NCI-H524 (cell line): ENCODE results near the gene MICAL3.
"Not testable (repeated sequence)": the region's sequence is repeated elsewhere in the genome, so short reads cannot be mapped to it uniquely, and the experiment has no call there.

Experiments used
- DNase-seq, 2 experiments: peaks; one replicate each; lab custom pipeline; 2025; lab: John Stamatoyannopoulos, UW

The MICAL3 gene

DNA sequence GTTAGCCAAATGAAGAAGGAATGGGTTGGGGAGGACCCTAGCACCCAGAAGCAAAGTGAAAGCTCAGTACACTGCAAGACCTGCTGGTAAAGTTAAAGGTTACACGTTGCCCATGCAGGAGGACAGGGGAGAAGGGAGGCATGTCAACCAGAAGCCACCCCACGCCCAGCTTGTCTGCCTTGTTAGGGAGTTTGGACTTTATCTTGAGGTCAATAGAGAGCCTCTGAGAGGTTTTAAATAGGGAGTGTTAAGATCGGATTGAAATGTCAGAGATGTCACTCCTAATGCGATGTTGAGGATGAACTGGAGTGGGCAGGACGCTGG is 34.7 kb upstream of the MICAL3 start:
- no peak for DNase-seq

- no peak for DNase-seq
Measured at GRCh38 chr22:18058371-18059093, 34.2 kb upstream of the MICAL3 start.

DNA sequence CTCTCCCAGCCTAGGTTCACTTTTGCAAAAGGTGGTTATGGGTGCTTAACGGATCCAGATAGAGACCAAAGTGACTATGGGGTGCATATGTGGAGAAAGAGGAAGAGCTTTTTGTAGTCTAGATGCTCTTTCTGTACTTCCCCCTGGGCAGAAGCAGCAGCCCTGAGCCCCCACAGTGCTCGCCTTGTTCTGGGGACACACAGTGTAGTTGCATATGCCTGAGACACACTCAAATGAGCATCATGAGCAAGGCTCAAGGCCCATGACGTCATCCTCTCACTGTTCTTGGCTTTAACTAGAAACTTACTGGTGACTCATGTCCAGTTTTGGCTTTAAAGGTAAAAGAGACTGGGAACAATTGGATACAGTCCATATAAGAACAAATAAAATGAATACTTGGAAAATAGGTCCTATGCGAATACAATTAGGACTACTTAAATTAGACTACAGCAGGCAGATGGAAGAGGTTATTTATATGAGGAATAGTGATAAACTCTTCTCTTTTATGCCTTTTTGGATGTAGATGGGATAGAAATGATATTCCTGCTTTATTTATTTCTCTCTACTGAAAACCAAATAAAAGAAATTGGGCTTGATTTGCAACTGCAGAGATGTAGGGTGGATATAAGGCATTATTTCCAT is 33.3 kb upstream of the MICAL3 start:
- no peak for DNase-seq

DNA sequence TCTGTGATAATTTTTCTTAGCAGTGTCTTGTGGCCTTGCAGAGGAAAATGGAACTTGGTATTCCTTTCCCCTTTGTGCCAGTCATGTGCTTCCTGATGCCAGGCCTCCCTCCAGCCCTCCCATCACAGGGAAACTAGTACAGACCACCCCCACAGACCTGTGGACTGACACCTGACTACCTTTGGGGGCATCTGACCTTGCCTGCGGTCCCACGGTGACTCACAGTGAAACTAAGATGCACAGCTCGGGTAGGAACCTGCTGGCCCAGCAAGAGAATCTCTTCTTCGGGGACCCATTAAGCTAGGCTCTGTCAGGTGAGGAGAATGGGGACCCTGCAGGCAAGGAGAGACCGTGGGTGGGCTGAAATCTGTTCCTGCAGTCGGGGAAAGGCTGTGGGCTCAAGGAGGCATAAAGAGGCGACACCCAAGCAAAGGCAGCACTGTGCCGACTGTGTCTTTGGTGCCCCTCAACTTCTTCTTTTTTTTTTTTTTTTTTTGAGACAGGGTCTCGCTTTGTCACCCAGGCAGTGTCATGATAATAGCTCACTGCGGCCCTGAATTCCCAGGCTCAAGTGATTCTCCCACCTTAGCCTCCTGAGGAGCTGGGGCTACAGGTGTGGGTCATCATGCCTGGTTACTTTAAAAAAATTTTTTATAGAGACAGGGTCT is 32.6 kb upstream of the MICAL3 start:
- DNase-seq: no peak

GRCh38 chr22:18056161-18056666 is 31.9 kb upstream of the MICAL3 start:
- no peak for DNase-seq

DNA sequence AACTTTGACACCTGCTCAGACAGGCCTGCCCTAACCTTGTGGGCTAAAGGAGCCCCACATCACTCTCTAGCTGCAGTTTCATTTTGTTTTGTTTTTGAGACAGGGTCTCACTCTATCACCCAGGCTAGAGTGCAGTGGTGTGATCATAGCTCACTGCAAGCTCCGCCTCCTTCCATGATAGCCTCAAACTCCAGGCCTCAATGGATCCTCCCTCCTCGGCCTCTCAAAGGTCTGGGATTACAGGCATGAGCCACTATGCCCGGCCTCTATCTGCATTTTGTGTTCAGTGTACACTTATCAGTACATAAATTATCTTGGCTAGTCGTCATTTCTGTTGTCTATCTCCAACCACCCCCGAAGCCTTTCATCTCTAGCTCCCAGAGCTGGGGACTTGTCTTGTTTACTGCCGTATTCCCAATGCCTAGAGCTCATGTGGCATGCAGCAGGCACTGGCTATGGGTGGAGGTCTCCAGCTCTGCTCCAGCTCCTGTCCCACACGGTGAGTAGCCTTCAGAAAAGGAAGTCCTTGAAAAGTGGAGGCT is 31.3 kb upstream of the MICAL3 start:
- no peak for DNase-seq

DNA sequence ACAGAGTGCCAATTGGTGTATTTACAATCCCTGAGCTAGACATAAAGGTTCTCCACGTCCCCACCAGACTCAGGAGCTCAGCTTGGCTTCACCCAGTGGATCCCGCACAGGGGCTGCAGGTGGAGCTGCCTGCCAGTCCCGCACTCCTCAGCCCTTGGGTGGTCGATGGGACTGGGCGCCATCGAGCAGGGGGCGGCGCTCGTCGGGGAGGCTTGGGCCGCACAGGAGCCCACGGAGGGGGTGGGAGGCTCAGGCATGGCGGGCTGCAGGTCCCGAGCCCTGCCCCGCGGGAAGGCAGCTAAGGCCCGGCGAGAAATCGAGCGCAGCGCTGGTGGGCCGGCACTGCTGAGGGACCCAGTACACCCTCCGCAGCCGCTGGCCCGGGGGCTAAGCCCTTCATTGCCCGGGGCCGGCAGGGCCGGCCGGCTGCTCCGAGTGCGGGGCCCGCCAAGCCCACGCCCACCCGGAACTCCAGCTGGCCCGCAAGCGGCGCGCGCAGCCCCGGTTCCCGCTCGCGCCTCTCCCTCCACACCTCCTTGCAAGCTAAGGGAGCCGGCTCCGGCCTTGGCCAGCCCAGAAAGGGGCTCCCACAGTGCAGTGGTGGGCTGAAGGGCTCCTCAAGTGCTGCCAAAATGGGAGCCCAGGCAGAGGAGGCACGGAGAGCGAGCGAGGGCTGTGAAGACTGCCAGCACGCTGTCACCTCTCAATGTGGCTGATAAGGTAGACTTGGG is 29.0 kb upstream of the MICAL3 start:
- not testable (repeated sequence) for DNase-seq

DNA sequence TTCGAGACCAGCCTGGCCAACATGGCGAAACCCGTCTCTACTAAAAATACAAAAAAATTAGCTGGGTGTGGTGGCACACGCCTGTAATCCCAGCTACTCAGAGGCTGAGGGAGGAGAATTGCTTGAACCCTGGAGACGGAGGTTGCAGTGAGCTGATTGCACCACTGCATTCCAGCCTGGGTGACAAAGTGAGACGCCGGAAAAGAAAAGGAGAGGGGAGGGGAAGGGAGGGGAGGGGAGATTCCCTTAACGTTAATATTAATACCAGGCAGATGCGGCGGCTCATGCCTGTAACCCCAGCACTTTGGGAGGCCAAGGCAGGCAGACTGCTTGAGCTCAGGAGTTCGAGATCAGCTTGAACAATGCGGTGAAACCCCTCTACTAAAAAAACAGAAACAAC is 26.8 kb upstream of the MICAL3 start:
- DNase-seq: not testable (repeated sequence)

DNA sequence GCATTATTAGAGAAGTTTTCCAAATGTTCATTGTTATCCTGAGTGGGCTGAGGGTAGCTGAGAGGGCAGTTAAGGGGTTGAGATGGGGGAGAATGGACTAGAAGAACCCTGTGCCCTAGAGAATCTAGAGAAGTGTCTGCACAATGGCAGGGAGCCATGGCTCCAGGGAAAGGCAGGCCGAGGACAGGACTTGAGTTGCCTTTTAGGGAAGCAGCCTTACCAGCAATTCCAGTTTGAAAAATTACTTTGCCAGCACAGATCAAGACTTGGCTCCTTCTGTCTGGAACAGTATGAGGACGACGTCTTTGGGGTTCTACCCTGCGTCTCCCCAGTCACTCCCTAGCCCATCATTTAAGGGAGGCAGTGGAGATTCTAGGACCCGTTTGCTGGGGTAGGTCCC is 25.7 kb upstream of the MICAL3 start:
- no peak for DNase-seq

- no peak for DNase-seq
Measured at GRCh38 chr22:18048441-18048898, 24.1 kb upstream of the MICAL3 start.

DNA sequence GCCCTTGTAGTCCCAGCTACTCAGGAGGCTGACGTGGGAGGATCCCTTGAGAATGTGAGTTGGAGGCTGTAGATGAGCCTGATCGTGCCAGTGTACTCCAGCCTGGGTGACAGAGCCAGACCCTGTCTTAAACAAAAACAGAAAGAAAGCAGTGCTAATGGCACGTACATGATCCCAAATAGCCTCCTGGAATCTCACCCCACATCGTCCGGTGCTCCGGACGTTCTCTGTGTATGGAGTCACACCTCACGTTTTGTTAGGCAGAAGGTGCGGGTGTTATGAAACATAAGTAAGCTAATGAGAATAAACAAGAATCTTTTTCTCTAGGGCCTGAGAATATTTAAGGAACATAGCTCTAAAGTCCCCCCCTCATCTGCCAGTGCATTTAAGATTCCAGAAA is 23.7 kb upstream of the MICAL3 start:
- no peak for DNase-seq

GRCh38 chr22:18045794-18046193 is 21.4 kb upstream of the MICAL3 start:
- DNase-seq: no peak

- DNase-seq: peak in 1 of 2 experiments; percentile 74
Measured at GRCh38 chr22:18044548-18045271, 20.3 kb upstream of the MICAL3 start.

- DNase-seq: no peak
Measured at GRCh38 chr22:18042685-18043084, 18.3 kb upstream of the MICAL3 start.

GRCh38 chr22:18040898-18041297 is 16.5 kb upstream of the MICAL3 start:
- not testable (repeated sequence) for DNase-seq

DNA sequence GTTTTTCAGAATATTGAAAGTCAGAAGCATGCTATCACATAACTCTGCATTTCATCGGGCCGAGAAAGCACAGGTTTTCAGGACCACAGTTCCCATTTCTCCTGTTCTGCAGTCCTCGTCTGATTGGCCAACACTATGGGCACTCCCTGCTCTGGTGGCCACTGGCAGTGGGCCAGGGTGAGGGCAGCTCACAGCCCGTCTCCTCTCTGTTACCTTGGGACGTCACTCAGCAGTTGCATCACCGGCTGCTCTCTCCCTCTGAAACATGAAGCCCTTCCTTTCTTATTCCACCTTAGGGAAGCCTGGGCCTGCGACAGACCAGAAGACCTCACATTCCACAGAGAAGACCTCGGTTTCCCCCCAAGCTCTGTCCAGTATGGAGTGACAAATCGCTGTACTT is 11.4 kb upstream of the MICAL3 start:
- DNase-seq: no peak

DNA sequence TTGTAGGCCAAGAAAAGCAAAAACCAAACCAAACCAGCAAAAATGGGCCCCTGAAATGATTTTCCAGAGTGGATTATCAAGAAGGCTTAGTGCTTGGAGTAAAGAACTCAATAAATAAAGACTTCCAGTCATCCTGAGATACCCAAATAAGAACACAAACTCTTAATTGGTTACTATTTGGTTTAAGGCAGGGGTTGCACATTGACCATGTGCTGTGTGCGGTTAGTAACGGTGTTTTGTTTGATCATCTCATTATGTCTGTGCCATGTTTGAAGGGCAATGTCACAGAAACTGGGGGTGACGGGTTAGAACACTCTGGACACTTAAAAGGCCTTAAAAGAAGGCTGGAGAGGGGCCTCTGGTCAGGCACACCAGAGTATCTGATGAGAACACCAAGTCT is 9.7 kb upstream of the MICAL3 start:
- no peak for DNase-seq

DNA sequence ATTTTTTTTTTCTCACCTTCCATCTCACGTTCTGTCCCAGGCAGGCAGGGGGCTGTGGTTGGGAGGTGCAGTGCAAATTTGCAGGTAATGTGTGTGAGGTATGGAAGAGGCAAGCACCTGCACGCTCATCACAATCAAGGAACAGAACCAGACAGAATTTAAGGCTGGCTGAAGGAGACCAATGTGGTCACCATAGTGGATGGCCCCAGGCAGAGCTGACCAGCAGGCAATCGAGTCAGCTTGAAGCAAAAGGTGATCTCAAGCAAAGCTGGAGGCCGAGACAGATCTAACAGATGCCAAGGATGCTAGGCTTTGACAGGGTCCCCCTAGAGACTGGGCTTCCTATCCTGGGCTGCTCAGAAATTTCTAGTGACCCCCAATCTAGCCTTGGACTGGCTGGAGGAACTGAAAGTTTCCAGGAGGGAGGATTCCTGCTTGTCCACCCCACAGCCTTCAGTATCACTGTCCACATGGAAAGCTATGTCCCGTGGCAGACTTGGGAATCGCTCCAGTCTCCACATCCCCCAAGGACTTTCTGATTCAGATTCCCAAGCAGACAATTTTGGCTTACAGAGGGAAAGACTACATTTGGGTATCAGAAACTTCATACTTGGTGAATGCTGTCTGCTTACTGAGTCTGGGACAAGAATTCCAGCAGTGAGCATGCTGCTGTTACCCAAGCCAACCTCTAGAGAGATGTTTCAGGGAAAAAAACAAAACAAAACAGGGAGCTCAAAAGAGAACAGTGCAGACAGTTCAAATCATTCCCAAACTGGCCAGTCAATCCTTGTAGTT is 9.0 kb upstream of the MICAL3 start:
- DNase-seq: no peak

DNA sequence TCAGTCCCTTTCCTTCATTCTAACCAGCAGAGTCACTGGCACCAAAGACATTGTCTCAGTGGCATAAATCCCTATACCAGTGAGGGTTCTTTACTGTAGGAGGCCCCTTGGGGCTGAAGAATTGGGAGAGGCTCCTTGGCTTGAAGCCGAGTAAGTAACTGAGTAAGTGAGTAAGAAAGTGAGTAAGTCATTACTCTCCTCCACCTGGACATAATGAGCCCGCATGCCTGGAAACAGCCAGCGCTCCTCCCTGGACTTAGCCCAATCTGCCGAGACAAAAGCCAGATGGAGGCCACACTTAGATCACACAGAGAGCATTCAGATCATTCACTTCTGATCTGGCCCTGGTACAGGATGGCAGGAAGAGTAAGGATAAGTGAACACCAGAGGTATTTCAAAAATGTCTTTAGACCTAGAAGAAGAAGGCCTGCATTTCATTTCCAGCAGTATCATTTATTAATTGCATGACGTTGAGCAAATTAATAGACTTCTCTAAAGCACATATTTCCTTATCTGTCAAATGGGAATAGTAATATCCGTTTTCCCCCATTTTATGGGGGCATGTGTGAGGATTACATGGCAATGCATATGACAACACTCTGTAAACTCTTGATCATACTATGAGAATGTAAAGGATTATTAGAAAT is 8.2 kb upstream of the MICAL3 start:
- DNase-seq: peak; percentile 74 to 88
